Amniotic epithelial cell (primary cell): ENCODE measurements around the gene NPRL2.

Source experiments
- DNase-seq: peaks from one replicate; pipeline ENCODE4 v3.0.0-alpha.2; 2010; ENCODE audit warnings: low read depth

NPRL2 gene

GRCh38 chr3:50350213-50350526, 405 bp downstream of the NPRL2 start:
- DNase-seq = no peak

GRCh38 chr3:50347187-50347813, 3.3 kb downstream of the NPRL2 start:
- peak; percentile 61 for DNase-seq

DNA sequence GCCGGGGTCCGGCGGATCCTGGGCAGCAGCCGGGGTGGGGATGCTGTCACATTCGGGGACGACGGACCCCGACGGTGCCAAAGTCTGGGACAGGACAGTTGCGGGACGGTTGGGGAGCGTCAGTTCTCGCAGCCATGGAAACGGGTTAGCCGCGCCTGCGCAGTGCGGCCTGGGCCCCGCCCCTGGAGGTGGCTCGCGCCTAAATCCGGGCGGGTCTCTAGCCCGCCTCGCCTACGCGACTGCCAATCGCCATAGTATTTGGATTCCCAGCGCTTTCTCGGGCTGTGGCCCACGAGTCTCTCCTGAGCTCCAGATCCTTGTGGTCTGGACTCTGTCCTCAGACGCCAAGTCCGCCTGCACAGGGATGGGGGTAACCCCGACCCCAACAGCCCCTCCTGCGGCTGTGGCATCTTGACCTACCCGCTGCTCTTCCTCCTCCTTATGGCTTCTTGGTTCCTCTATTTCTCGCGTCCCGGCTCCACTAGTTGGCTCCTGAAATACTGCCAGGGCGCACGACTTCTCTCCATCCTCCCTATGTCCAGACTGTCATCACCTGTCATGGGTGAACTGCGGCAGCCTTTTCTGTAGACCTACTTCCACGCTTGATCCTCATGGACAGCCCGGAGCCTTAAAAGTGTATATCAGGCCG, 4.9 kb downstream of the NPRL2 start, which contains the start of gene ZMYND10:
TSS of gene ZMYND10 (minus strand) at position 147 of the 649 bp plus-strand sequence. CDS start 153 bp downstream, outside the sequence.
- no peak for DNase-seq

DNA sequence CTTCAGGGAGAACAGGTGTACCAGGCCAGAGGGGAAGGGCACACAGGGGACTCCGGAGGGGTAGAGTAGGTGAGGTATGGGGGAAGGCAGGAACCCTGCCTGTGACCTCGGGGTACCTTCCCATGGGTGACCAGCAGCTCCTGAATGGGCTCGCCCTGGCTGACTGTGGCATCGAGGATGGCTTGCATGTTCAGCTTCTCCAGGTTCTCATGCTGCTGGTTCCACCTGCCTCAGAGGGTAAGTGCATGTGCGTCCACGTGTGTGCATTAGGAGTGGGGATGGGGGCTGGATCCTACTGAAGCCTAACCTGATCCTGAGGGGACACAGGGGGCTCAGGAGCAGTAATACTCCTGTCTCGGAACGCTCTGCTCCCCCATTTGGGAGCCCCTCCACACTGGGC, 5.6 kb downstream of the NPRL2 start:
- no peak for DNase-seq

DNA sequence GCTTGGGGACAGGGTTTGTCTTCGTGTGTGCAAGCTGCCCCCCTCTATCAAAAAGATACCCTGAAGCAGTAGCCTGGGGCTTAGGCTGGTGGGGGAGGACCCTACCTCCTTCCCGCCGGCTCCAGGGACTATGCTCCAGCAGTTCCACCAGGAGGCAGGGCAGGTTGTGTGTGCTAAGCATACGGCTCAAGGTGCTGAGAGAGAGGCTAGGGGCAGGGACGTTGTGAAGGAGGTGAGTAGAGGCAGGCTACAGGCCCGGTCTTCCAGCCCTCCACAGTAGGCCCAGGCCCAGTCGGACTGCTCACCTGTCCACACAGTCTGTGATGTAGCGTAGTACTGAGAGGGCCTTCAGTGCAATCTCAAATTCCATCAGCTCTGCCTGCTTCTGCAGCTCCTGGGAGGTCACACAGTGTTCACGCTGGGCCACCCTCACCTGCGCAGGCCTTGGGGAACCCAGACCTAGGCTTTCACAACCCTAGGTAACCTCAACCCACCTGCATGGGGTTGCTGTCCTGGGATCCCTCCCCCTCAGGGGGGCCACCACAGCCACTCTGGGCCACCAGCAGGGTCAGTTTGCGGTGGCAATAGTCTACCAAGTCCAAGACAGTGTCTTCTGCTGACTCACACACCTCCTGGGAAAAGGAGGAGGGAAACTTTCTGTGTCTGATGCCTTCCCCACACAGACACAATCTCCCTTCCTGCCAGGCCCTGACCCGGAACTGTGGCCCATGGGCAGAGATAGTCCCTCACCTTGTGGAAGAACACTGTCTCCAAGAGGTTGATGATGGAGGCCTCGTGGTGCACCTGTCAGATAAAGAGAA, 7.6 kb downstream of the NPRL2 start:
- DNase-seq = no peak

GRCh38 chr3:50341996-50342650, 8.5 kb downstream of the NPRL2 start:
- DNase-seq = no peak

GRCh38 chr3:50341537-50341936, 9.0 kb downstream of the NPRL2 start:
- DNase-seq = no peak

GRCh38 chr3:50340448-50341329, 9.9 kb downstream of the NPRL2 start, which contains the start of gene RASSF1:
Gene RASSF1, minus strand, starts transcription at chr3:50340836. Its CDS starts 31 bp downstream, at chr3:50340805.
- no peak for DNase-seq

DNA sequence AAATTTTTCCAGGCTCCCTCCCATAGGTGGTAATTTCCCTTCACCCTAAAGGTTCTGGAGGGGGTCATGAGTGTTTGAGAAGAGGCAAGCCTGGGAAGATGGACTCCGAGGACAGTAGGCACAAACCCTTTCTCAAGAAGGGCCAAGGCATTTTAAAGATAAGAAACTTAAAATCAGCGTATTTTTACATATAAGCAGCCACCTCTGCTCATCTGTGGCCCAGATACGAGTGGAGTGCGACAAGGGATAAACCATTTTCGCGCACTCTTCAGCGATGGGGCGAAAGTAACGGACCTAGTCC, 10.5 kb downstream of the NPRL2 start:
- no peak for DNase-seq

GRCh38 chr3:50339485-50340146, 11.0 kb downstream of the NPRL2 start:
- no peak for DNase-seq

DNA sequence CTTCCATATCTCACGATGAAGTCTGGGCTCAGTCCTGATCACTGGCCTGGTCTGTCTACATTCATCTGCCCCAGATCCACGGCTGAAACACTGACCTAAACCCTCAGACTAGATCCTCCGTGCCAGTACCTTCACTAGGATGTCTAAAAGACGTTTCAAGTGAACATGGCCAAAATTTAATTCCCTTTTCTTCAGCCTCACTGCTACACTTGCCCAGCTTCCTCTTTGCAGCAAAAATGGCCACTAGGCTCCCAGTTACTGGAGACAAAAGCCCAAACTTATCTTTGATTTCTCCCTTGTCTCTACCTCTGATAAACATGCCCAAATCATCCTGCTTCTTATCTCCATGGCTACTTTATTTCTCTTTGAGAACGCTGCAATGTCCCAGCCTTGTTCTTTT, 11.6 kb downstream of the NPRL2 start:
- no peak for DNase-seq

- DNase-seq = peak; percentile 99
These were observed 13.3 kb downstream of the NPRL2 start for GRCh38 chr3:50337175-50337861.

DNA sequence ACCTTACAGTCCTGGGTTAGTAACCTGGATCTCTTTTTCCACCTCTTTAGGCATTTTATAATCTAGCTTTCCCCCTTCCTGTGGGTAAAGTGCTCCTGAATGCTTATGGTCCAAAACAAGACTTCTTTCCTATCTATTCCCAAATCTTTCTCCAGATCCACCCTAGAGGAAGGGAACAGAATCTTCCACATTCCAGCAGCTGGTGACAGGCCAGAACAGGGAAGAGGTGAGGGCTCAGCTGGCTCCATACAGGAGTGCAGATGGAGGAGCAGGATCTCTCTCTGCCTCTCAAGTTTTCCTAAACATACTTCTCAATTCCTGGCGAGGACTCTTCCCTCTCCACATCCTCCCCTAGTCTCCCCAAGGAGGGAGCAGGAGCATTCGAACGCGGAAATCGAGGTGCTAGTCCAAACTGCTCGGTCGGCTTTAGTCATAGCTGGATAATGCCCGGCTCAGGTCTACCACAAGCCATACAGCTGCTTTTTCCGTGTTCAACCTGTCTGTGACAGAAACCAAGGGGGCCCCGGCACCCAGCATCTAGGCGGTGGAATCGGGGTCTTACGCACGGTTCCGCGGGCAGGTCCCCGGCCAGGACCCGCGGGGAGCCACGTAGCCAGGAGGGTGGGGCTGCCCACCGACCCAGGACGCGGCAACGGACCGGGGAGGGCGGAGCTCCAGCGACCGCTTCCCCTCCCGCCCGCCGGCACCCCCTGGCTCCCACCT, 14.0 kb downstream of the NPRL2 start:
- DNase-seq = no peak

DNA sequence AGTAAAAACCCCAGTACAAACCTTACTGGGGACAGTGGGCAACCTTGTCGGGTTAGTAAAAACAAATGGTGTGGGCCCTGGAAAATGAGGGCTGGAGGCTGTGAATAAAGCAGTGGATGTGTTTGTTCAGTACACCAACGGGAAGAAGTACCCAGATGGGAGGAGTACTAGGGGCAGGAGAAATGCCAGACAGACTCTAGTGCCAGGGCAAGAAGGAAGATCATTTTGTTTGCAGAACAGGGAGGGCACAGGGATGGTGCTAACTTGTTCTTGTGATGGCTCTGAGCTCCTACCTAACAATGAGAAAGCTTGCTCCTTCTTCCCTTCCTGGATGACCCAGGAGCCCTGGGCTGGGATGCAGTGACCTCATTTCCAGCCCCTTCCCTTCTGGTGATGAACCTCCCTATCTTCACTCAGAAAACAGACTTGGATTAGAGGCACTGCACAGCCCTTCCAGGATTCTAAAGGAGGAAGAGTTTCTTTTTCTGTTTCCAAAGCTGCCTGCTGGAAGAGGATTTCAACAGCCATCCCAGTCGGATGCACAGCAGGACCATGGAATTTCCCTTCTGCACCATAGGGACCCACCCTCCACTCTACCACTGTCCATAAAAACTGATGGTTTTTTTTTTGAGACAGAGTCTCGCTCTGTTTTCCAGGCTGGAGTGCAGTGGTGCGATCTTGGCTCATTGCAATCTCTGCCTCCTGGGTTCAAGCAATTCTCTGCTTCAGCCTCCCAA, 16.1 kb downstream of the NPRL2 start:
- DNase-seq = no peak

GRCh38 chr3:50333744-50334328, 16.7 kb downstream of the NPRL2 start:
- peak; percentile 38 for DNase-seq

DNA sequence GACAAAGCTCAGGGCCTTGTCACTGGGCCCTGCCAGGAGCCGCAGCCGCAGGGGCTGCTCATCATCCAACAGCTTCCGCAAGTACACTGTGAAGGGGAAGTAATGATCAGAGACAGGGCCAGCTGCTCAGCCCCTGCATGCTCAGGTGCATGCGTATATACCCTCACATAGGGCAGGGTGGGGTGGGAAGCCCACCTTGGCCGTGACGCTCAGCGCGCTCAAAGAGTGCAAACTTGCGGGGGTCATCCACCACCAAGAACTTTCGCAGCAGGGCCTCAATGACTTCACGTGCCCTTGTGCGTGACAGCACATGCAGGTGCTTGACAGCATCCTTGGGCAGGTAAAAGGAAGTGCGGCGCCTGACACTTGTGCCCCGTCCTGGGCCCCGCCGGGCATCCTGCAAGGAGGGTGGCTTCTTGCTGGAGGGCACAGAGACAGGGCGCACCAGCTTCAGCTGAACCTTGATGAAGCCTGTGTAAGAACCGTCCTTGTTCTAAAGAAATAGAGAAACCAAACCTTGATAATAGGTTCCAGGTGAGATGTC, 19.1 kb downstream of the NPRL2 start:
- DNase-seq = no peak

GRCh38 chr3:50330330-50330729, 20.2 kb downstream of the NPRL2 start:
- no peak for DNase-seq

DNA sequence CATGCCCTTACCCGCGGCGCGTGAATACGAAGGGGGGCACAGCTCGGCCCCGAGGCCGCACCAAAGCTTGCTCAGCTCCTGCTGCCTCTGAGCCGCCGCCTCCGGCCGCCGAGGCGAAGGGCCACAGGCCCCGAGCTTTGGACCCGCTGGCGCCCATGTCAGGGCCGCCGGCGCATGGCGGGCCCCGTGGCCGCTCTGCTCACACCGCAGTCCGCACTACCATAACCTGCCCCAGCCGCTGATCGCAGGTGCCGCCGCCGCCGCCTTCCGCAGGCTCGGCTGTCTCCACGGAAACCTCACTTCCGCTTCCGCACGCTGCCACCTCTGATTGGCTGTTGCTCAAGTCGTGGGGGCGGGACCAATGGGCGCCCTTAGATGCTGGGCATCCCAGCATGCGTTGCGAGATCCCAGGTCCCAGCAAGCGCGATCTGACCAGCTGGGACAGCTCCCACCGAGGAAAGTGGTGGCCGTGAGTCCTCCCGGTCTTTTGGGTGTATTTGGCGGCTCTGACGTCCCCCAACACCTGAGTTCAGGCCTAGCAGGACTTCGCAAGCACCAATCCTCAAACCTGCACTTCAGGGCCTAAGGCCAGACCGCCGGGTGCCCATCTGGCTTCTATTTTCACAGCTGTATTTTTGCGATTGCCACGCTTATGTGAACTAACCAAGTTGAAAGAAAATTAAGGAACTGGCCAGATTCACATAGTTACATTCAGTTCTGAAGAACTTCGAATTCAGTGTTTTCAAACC, 22.5 kb downstream of the NPRL2 start, which contains the start of gene TUSC2:
TSS of gene TUSC2 (minus strand) at position 281 of the 749 bp plus-strand sequence. CDS start at position 157, 124 bp downstream.
- DNase-seq = peak; percentile 90
